H9 (cell line): ENCODE measurements around the gene ARHGAP45. TPM values are rescaled to one million over a fixed set of nuclear protein-coding genes. Genes with fewer than 3 reads are reported as not detected.
A peak's percentile ranks its signal among the peaks of the same experiment; 100 is the strongest.

Experiments
- DNase-seq: peaks from one replicate; pipeline ENCODE4 v3.0.0-alpha.2; 2017
- H2AFZ ChIP-seq: one replicate; pipeline ENCODE4 v1.6.1; 2013; ENCODE audit warnings: mild to moderate bottlenecking, low read length, control low read depth, moderate library complexity
- H2AK5ac ChIP-seq: 2 replicates; pipeline ENCODE4 v1.6.1; 2013; ENCODE audit warnings: low read length, control low read depth, mixed read lengths; ENCODE audit not compliant: insufficient read length
- H2BK120ac ChIP-seq: one replicate; pipeline ENCODE4 v1.6.1; 2013; ENCODE audit warnings: low read depth, mild to moderate bottlenecking, low read length, control low read depth, inconsistent platforms; ENCODE audit not compliant: poor library complexity, severe bottlenecking
- H2BK12ac ChIP-seq: 2 replicates; pipeline ENCODE4 v1.6.1; 2013; ENCODE audit warnings: low read length, control low read depth, mixed read lengths, low read depth; ENCODE audit not compliant: insufficient read length
- H2BK15ac ChIP-seq: 2 replicates; pipeline ENCODE4 v1.6.1; 2013; ENCODE audit warnings: low read depth, low read length, control low read depth
- H2BK20ac ChIP-seq: one replicate; pipeline ENCODE4 v1.6.1; 2013; ENCODE audit warnings: low read depth, mild to moderate bottlenecking, low read length, control low read depth, inconsistent platforms; ENCODE audit not compliant: poor library complexity, severe bottlenecking
- H2BK5ac ChIP-seq: 2 replicates; pipeline ENCODE4 v1.6.1; 2013; ENCODE audit warnings: low read length, control low read depth, mixed read lengths; ENCODE audit not compliant: insufficient read length
- H3K14ac ChIP-seq: 2 replicates; pipeline ENCODE4 v1.6.1; 2013; ENCODE audit warnings: low read length, control low read depth; ENCODE audit not compliant: insufficient read depth
- H3K18ac ChIP-seq: 2 replicates; pipeline ENCODE4 v1.6.1; 2013; ENCODE audit warnings: low read depth, mild to moderate bottlenecking, mixed read lengths, low read length, control low read depth; ENCODE audit not compliant: insufficient read length
- H3K23ac ChIP-seq: 2 replicates; pipeline ENCODE4 v1.6.1; 2013; ENCODE audit warnings: low read length, control low read depth, mixed read lengths, low read depth; ENCODE audit not compliant: insufficient read length
- H3K23me2 ChIP-seq: 2 replicates; pipeline ENCODE4 v1.6.1; 2013; ENCODE audit warnings: low read depth, mild to moderate bottlenecking, mixed read lengths, low read length, control low read depth; ENCODE audit not compliant: insufficient read length, poor library complexity, severe bottlenecking
- H3K27ac ChIP-seq: 2 replicates; pipeline ENCODE4 v1.5.1; 2013; ENCODE audit warnings: low read length, control low read depth, mixed read lengths, low read depth; ENCODE audit not compliant: insufficient read length
- H3K27me3 ChIP-seq: 2 replicates; pipeline ENCODE4 v1.6.1; 2013; ENCODE audit warnings: low read length, control low read depth, inconsistent platforms; ENCODE audit not compliant: insufficient read depth
- H3K4ac ChIP-seq: 2 replicates; pipeline ENCODE4 v1.6.1; 2013; ENCODE audit warnings: low read depth, mild to moderate bottlenecking, control low read depth, inconsistent platforms, low read length, moderate library complexity
- H3K4me1 ChIP-seq: 2 replicates; pipeline ENCODE4 v1.6.1; 2013; ENCODE audit warnings: low read length, control low read depth, inconsistent platforms; ENCODE audit not compliant: insufficient read depth
- H3K4me2 ChIP-seq: 2 replicates; pipeline ENCODE4 v1.6.1; 2013; ENCODE audit warnings: low read length, control low read depth, mixed read lengths; ENCODE audit not compliant: insufficient read length, insufficient read depth
- H3K56ac ChIP-seq: 2 replicates; pipeline ENCODE4 v1.6.1; 2013; ENCODE audit warnings: low read depth, mild to moderate bottlenecking, mixed read lengths, low read length, control low read depth; ENCODE audit not compliant: insufficient read length
- H3K79me1 ChIP-seq: 2 replicates; pipeline ENCODE4 v1.6.1; 2013; ENCODE audit warnings: low read depth, mild to moderate bottlenecking, moderate library complexity, low read length, control low read depth, inconsistent platforms; ENCODE audit not compliant: insufficient read depth, poor library complexity, severe bottlenecking
- H3K79me2 ChIP-seq: 2 replicates; pipeline ENCODE4 v1.6.1; 2013; ENCODE audit warnings: low read length, control low read depth, inconsistent platforms; ENCODE audit not compliant: insufficient read depth
- H3K9ac ChIP-seq: 2 replicates; pipeline ENCODE4 v1.6.1; 2013; ENCODE audit warnings: low read length, control low read depth, mixed read lengths; ENCODE audit not compliant: insufficient read length; ENCODE audit errors: extremely low read depth
- H3K9me3 ChIP-seq: one replicate; pipeline ENCODE4 v1.6.1; 2013; ENCODE audit warnings: low read depth, low read length, inconsistent platforms; ENCODE audit not compliant: control insufficient read depth
- H3T11ph ChIP-seq: one replicate; pipeline ENCODE4 v1.6.1; 2013; ENCODE audit warnings: mild to moderate bottlenecking, low read length, control low read depth, inconsistent platforms
- H4K20me1 ChIP-seq: one replicate; pipeline ENCODE4 v1.6.1; 2013; ENCODE audit not compliant: control insufficient read depth, insufficient read length, insufficient read depth
- H4K5ac ChIP-seq: 2 replicates; pipeline ENCODE4 v1.6.1; 2013; ENCODE audit warnings: low read depth, mild to moderate bottlenecking, mixed read lengths, low read length, control low read depth; ENCODE audit not compliant: insufficient read length
- H4K8ac ChIP-seq: replicated peaks from 2 replicates; pipeline ENCODE4 v1.6.1; 2013; ENCODE audit warnings: low read length, control low read depth, mixed read lengths, low read depth; ENCODE audit not compliant: insufficient read length
- H4K91ac ChIP-seq: 2 replicates; pipeline ENCODE4 v1.6.1; 2013; ENCODE audit warnings: low read depth, mild to moderate bottlenecking, moderate library complexity, mixed read lengths, low read length, control low read depth; ENCODE audit not compliant: insufficient read length
- H3K27ac Mint-ChIP-seq, 3 experiments: 2 replicates in 2 of 3; 3 replicates in 1 of 3; pipeline ENCODE4 v1.8.0; 2020 to 2021; ENCODE audit warnings: mixed read lengths in 3 of 3, mild to moderate bottlenecking in 1 of 3, moderate library complexity in 1 of 3
- H3K27me3 Mint-ChIP-seq: 2 replicates; pipeline ENCODE4 v1.8.0; 2021; ENCODE audit warnings: low read depth, mild to moderate bottlenecking, moderate library complexity, mixed read lengths
- H3K36me3 Mint-ChIP-seq, 3 experiments: 2 replicates in 2 of 3; 3 replicates in 1 of 3; pipeline ENCODE4 v1.8.0; 2020 to 2021; ENCODE audit warnings: low read depth in 3 of 3, mixed read lengths in 3 of 3; ENCODE audit not compliant: insufficient read depth in 1 of 3
- H3K4me1 Mint-ChIP-seq, 2 experiments: 2 replicates each; pipeline ENCODE4 v1.8.0; 2020; ENCODE audit warnings: mixed read lengths in 2 of 2
- H3K4me3 Mint-ChIP-seq, 2 experiments: 2 replicates in 1 of 2; 3 replicates in 1 of 2; pipeline ENCODE4 v1.8.0; 2020 to 2021; ENCODE audit warnings: mild to moderate bottlenecking in 2 of 2, mixed read lengths in 2 of 2, moderate library complexity in 1 of 2
- H3K9me3 Mint-ChIP-seq, 2 experiments: 2 replicates in 1 of 2; 3 replicates in 1 of 2; pipeline ENCODE4 v1.8.0; 2020; ENCODE audit warnings: mild to moderate bottlenecking in 2 of 2, mixed read lengths in 2 of 2, moderate library complexity in 1 of 2
- WGBS: extraction: QIAGEN DNeasy Blood & Tissue Kit; methylation state at CpG from one replicate; pipeline ENCODE4 v1.1.7; 2013; ENCODE audit warnings: missing lambda C conversion rate, low lambda C conversion rate, mixed read lengths; ENCODE audit not compliant: insufficient read length; ENCODE audit errors: extremely low coverage; 5-methylcytosine and 5-hydroxymethylcytosine counted together
- total RNA-seq: library from RNA; stranded (reverse); gene quantifications from 2 replicates; pipeline ENCODE4 v1.2.1, GENCODE V29; 2021
- TF ChIP-seq, protein P1 (sequence below): fragments of 200-600 bp; sonication (generic); conservative IDR thresholded peaks from 3 replicates; pipeline ENCODE4 v1.8.0; 2021; ENCODE audit warnings: antibody characterized with exemption, mild to moderate bottlenecking

Gene ARHGAP45
- total RNA-seq, 1 experiment from 2014 or later: 39.8 TPM

DNA sequence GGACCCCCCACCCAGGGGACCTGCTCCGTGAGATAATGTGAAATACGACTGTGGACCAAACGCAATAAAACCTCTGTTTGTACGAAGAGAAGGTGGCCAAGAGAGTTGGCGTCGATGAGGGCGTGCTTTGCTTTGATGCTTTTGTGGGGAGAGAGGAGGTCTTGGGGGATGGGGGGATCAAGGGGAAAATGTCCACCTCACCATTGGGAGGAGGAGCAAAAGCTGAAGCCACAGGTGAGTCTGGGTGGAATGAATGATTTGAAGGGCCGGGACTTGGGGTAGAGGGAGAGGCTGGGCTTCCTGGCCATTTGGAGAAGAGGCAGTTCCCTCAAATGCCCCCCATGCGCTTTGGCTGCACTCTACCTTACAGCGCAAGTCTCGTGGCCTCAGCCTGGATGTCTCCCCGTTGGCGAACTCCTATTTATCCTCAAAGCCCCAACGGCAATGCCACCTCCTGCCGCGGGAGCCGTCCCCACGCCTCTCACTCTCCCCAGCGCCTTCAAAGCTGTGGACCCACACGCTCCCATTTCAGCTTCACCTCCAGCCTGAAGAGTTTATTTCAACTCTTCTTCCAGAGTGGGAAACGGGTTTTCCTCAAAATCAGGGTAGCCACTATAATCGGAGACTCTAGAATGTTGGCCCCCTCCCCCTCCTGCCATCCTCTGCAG is 27.9 kb upstream of the ARHGAP45 start:
- Histone ChIP-seq H4K8ac (no peak overlapping the region), H2BK15ac (no peak overlapping the region), H3K27me3 (no peaks in the 10 kb centered on the region), H2BK12ac (no peak overlapping the region), H3K79me2 (no peaks in the 10 kb centered on the region), H4K5ac (no peak overlapping the region), H4K20me1 (no peaks in the 10 kb centered on the region), H3K27ac (no peak overlapping the region), H3K23me2 (peaks cover 9% of the 10 kb centered on the region), H2AK5ac (no peak overlapping the region), H3K56ac (no peak overlapping the region), H3K79me1 (no peaks in the 10 kb centered on the region), H3K4me1 (no peaks in the 10 kb centered on the region), H2BK20ac (no peak overlapping the region), H2BK120ac (no peak overlapping the region), H3K9me3 (no peaks in the 10 kb centered on the region), H3T11ph (no peak overlapping the region), H3K4me2 (peak overlapping the region; percentile 69), H3K14ac (no peak overlapping the region), H4K91ac (no peak overlapping the region), H3K23ac (no peak overlapping the region), H2AFZ (no peak overlapping the region), H2BK5ac (no peak overlapping the region), H3K9ac (no peak overlapping the region), H3K4ac (no peak overlapping the region), H3K18ac (no peak overlapping the region)
- Mint-ChIP-seq H3K9me3 (no peaks in the 10 kb centered on the region), H3K27me3 (peaks cover 3% of the 10 kb centered on the region; the same call in 1 of the 2 replicates), H3K4me3 (peak overlapping the region; percentile 82 to 93), H3K36me3 (peaks cover 24 to 49% (median 38%) of the 10 kb centered on the region in 3 experiments), H3K4me1 (peaks cover 13 to 25% of the 10 kb centered on the region in 2 experiments), H3K27ac (peak overlapping the region in 2 of 3 experiments; percentile 62 to 97; a peak in 5 of 7 replicates)
- no CpG with 5 or more reads among the region's 22 CpGs for WGBS
- DNase-seq: peak; percentile 43
- TF ChIP-seq, protein P1, sequence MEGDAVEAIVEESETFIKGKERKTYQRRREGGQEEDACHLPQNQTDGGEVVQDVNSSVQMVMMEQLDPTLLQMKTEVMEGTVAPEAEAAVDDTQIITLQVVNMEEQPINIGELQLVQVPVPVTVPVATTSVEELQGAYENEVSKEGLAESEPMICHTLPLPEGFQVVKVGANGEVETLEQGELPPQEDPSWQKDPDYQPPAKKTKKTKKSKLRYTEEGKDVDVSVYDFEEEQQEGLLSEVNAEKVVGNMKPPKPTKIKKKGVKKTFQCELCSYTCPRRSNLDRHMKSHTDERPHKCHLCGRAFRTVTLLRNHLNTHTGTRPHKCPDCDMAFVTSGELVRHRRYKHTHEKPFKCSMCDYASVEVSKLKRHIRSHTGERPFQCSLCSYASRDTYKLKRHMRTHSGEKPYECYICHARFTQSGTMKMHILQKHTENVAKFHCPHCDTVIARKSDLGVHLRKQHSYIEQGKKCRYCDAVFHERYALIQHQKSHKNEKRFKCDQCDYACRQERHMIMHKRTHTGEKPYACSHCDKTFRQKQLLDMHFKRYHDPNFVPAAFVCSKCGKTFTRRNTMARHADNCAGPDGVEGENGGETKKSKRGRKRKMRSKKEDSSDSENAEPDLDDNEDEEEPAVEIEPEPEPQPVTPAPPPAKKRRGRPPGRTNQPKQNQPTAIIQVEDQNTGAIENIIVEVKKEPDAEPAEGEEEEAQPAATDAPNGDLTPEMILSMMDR: no peak
